K562 (cell line): Measurements from ENCODE around the gene SETDB2. TPM values are rescaled to one million over a fixed set of nuclear protein-coding genes. Genes with fewer than 3 reads are reported as not detected.

Experiments used
- ATAC-seq: fragments of 200-7000 bp; cut with Tn5 transposase; 3 replicates; pipeline ENCODE4 v1.9.1; 2020; ENCODE audit warnings: moderate library complexity
- BruUV-seq: library from RNA; stranded (reverse); fragments of 400-500 nt; replicated peaks from 2 replicates; lab custom pipeline; 2021; lab: Mats Ljungman, UMichigan
- CTCF ChIA-PET: fragments of 300-600 bp; formaldehyde crosslinking; extraction: SDS; loops from one replicate; lab custom pipeline; 2021; ENCODE audit warnings: low intra/inter-chr PET ratio; lab: Yijun Ruan, JAX
- POLR2A ChIA-PET: fragments of 300-600, 350-650 bp; sonication (Branson Sonifier 250); formaldehyde crosslinking; extraction: SDS; loops from one replicate; lab custom pipeline; 2021; ENCODE audit warnings: antibody characterized with exemption, inconsistent platforms; lab: Yijun Ruan, JAX
- DNase-seq, 4 experiments: peaks; one replicate each; pipeline versions ENCODE4 v3.0.0 to v3.0.0-alpha.2; 2011 to 2018; ENCODE audit warnings: low spot score in 3 of 4, mixed read lengths in 3 of 4; ENCODE audit errors: extremely low read depth in 1 of 4
- FAIRE-seq: peaks from 2 replicates; lab custom pipeline; 2011; peaks lifted over from hg19 to GRCh38; lab: Jason Lieb, UNC
- H2AFZ ChIP-seq: 2 replicates; pipeline ENCODE4 v1.6.0; 2011; ENCODE audit warnings: low read depth, low read length, control low read depth, inconsistent platforms
- H3K27ac ChIP-seq: fragments of 200-600 bp; 3 replicates; pipeline ENCODE4 v1.8.0; 2011; ENCODE audit warnings: low read depth, mild to moderate bottlenecking, control low read depth, inconsistent platforms, low read length, moderate library complexity, mixed read lengths; ENCODE audit errors: extremely low read depth
- H3K27me3 ChIP-seq, 2 experiments: fragments of 300-600 bp in 1 of 2; 2 replicates in 1 of 2; 3 replicates in 1 of 2; pipeline versions ENCODE4 v1.6.0 to v1.8.0; 2011; ENCODE audit warnings: inconsistent platforms in 2 of 2, low read length in 2 of 2, mild to moderate bottlenecking in 1 of 2, mixed read lengths in 1 of 2, moderate library complexity in 1 of 2; ENCODE audit not compliant: control insufficient read depth in 2 of 2, insufficient read depth in 2 of 2
- H3K36me3 ChIP-seq: fragments of 300-600 bp; 3 replicates; pipeline ENCODE4 v1.8.0; 2011; ENCODE audit warnings: mild to moderate bottlenecking, low read length, inconsistent platforms; ENCODE audit not compliant: control insufficient read depth, insufficient read depth
- H3K4me1 ChIP-seq, 2 experiments: fragments of 200-600 bp in 1 of 2; replicated peaks in 1 of 2; 2 replicates in 1 of 2; 3 replicates in 1 of 2; pipeline versions ENCODE4 v1.5.1 to v1.8.0; 2011; ENCODE audit warnings: inconsistent platforms in 2 of 2, low read length in 2 of 2, mild to moderate bottlenecking in 1 of 2, mixed read lengths in 1 of 2, moderate library complexity in 1 of 2; ENCODE audit not compliant: control insufficient read depth in 2 of 2, insufficient read depth in 2 of 2
- H3K4me2 ChIP-seq: 2 replicates; pipeline ENCODE4 v1.6.1; 2011; ENCODE audit warnings: low read length, control low read depth, inconsistent platforms, mixed read lengths; ENCODE audit not compliant: insufficient read depth
- H3K4me3 ChIP-seq: fragments of 200-600 bp; sonication (generic), shearing (Covaris generic); 2 replicates; pipeline ENCODE4 v1.5.1; 2016; ENCODE audit warnings: control low read depth, inconsistent platforms
- H3K79me2 ChIP-seq: fragments of 200-600 bp; 3 replicates; pipeline ENCODE4 v1.8.0; 2011; ENCODE audit warnings: low read length, inconsistent platforms; ENCODE audit not compliant: control insufficient read depth, insufficient read depth
- H3K9ac ChIP-seq, 2 experiments: 2 replicates each; pipeline versions ENCODE4 v1.6.0 to v1.6.1; 2011; ENCODE audit warnings: low read depth in 2 of 2, low read length in 2 of 2, control low read depth in 1 of 2, inconsistent platforms in 1 of 2, mild to moderate bottlenecking in 1 of 2, mixed read lengths in 1 of 2; ENCODE audit not compliant: insufficient read depth in 1 of 2
- H3K9me1 ChIP-seq: one replicate; pipeline ENCODE4 v1.6.0; 2011; ENCODE audit warnings: inconsistent platforms, mild to moderate bottlenecking, low read length, moderate library complexity; ENCODE audit not compliant: control insufficient read depth, insufficient read depth
- H3K9me3 ChIP-seq: replicated peaks from 2 replicates; pipeline ENCODE4 v1.5.1; 2011; ENCODE audit warnings: low read depth, low read length, inconsistent platforms; ENCODE audit not compliant: control insufficient read depth, insufficient read depth
- H4K20me1 ChIP-seq: replicated peaks from 2 replicates; pipeline ENCODE4 v1.6.1; 2011; ENCODE audit warnings: low read length, inconsistent platforms, mixed read lengths; ENCODE audit not compliant: control insufficient read depth, insufficient read depth
- BCLAF1 ChIP-seq, 2 experiments: fragments of 450-650 bp in 1 of 2; IDR thresholded peaks; 2 replicates each; pipeline ENCODE4 v1.6.1; 2011 to 2017; ENCODE audit warnings: low read depth in 2 of 2, antibody characterized with exemption in 1 of 2, borderline replicate concordance in 1 of 2, low read length in 1 of 2, mild to moderate bottlenecking in 1 of 2, mixed read lengths in 1 of 2; ENCODE audit not compliant: control insufficient read depth in 1 of 2
- ZBTB1 ChIP-seq: sonication (generic); formaldehyde crosslinking; IDR thresholded peaks from 2 replicates; pipeline ENCODE4 v1.8.1; 2023; ENCODE audit warnings: missing genetic modification reagents, low read depth, mild to moderate bottlenecking, borderline replicate concordance
- ZNF12 ChIP-seq: sonication (generic); formaldehyde crosslinking; IDR thresholded peaks from 2 replicates; pipeline ENCODE4 v1.4.0; 2020; ENCODE audit warnings: mild to moderate bottlenecking, missing genetic modification reagents
- WGBS: fragments of 100-300 bp; shearing (Covaris generic); methylation state at CpG from one replicate; pipeline ENCODE4 v1.1.6; 2016; ENCODE audit warnings: low coverage, mixed read lengths; ENCODE audit not compliant: insufficient coverage; ENCODE audit errors: missing lambda C conversion rate; 5-methylcytosine and 5-hydroxymethylcytosine counted together
- in situ Hi-C: fragments of 300-500 bp; cut with MboI; formaldehyde crosslinking; loops from 4 replicates; pipeline ENCODE4 v1.15.0; 2018; ENCODE audit warnings: inconsistent platforms, mixed read lengths
- intact Hi-C: fragments of 100-400 bp; cut with micrococcal nuclease; formaldehyde crosslinking; loops from 2 replicates; pipeline ENCODE4 v1.14.2; 2022
- polyA plus RNA-seq, 8 experiments: library from polyadenylated mRNA; depleted of rRNA in 4 of 8; stranded (reverse) in 5 of 8; unstranded in 3 of 8; fragments of >200 nt; fragmentation: Nextera tagmentation in 2 of 8; fragmentation: Illumina TruSeq in 1 of 8; extraction: Ambion mirVana in 2 of 8; extraction: Trizol in 1 of 8; gene quantifications; 2 replicates each; pipeline versions ENCODE4 v1.2.1 to v1.2.3, GENCODE V29; 2011 to 2014; ENCODE audit warnings: inconsistent platforms in 1 of 8, missing spikeins in 1 of 8
- total RNA-seq, 7 experiments: library from RNA; depleted of rRNA in 6 of 7; stranded (reverse); fragments of >200 nt in 6 of 7; fragmentation: Illumina TruSeq in 2 of 7; extraction: Trizol in 2 of 7; gene quantifications; 2 replicates each; pipeline versions ENCODE4 v1.2.1 to v1.2.3, GENCODE V29; 2011 to 2021; ENCODE audit warnings: low replicate concordance in 1 of 7

SETDB2 gene
- total and polyA plus RNA-seq, 9 of the 15 experiments (the other 6 are each of a cell fraction or from before 2014, with no cell fraction given) = 1.0 to 9.0 (median 6.1) TPM

- H3K9me3 ChIP-seq = no peaks in the 10 kb centered on the region
- CTCF ChIA-PET = interaction anchor here (0.6 kb wide), 1 partner anchor 171 kb away, joined by 3 read pairs; no protein-coding TSS in a partner anchor
- no TSS peak for BruUV-seq
- no peak overlapping the region for H3K9ac ChIP-seq
- no peak for DNase-seq
- intact Hi-C loops = no loop called here
- H3K27me3 ChIP-seq = no peaks in the 10 kb centered on the region
- no peaks in the 10 kb centered on the region for H3K36me3 ChIP-seq
- FAIRE-seq = no peak
- no peak overlapping the region for H3K4me3 ChIP-seq
- POLR2A ChIA-PET = no interaction called here
- peaks cover 0 to 4% of the 10 kb centered on the region in 2 experiments; a peak in 2 of 5 replicates for H3K4me1 ChIP-seq
- no peak overlapping the region for H3K27ac ChIP-seq
- H3K79me2 ChIP-seq = peaks cover 2% of the 10 kb centered on the region; the same call in 2 of the 3 replicates
- TF ChIP-seq ZNF12 (no peak), ZBTB1 (CRISPR knock-in tag) (no peak), BCLAF1 (IDR thresholded peaks at IDR 0.05; ENCODE audit: borderline replicate concordance in 1 of 2, control insufficient read depth in 1 of 2, low read depth in 2 of 2, low read length in 1 of 2) (no peak)
- H4K20me1 ChIP-seq = no peaks in the 10 kb centered on the region
- 21% methylated on average over 2 of the region's 2 CpGs for WGBS
- H3K9me1 ChIP-seq = no peaks in the 10 kb centered on the region
- no peak overlapping the region for H3K4me2 ChIP-seq
- in situ Hi-C loops = loop anchor here (10.0 kb wide), 1 partner anchor 135 kb away; no protein-coding TSS in a partner anchor
- H2AFZ ChIP-seq = no peak overlapping the region
- no peak for ATAC-seq
Measured at GRCh38 chr13:49439609-49440008, 4.5 kb upstream of the SETDB2 start.
